SK-N-SH treated with all-trans-retinoic acid at 6 μM for 48 hours (cell line): ENCODE results near the gene SLC13A3.

ENCODE experiments used
- ATAC-seq: fragments of 200-7000 bp; cut with Tn5 transposase; 3 replicates; pipeline ENCODE4 v1.9.1; 2020; ENCODE audit warnings: mild to moderate bottlenecking, moderate library complexity
- BACH2 ChIP-seq: fragments of 250-450 bp; sonication (Bioruptor Pico); IDR thresholded peaks from 2 replicates; pipeline ENCODE4 v1.9.0; 2021; ENCODE audit warnings: mild to moderate bottlenecking, borderline replicate concordance
- CSDC2 ChIP-seq: fragments of 250-450 bp; sonication (Bioruptor Pico); IDR thresholded peaks from 2 replicates; pipeline ENCODE4 v1.5.0; 2020; ENCODE audit warnings: mild to moderate bottlenecking, moderate library complexity
- CSRNP3 ChIP-seq: fragments of 250-450 bp; sonication (Bioruptor Pico); IDR thresholded peaks from 2 replicates; pipeline ENCODE4 v1.5.1; 2021; ENCODE audit warnings: mild to moderate bottlenecking, moderate library complexity
- ESRRG ChIP-seq: fragments of 250-450 bp; sonication (Bioruptor Pico); IDR thresholded peaks from 2 replicates; pipeline ENCODE4 v1.6.1; 2021; ENCODE audit warnings: mild to moderate bottlenecking
- GLIS3 ChIP-seq: fragments of 250-450 bp; sonication (Bioruptor Pico); IDR thresholded peaks from 2 replicates; pipeline ENCODE4 v1.5.0; 2020; ENCODE audit warnings: mild to moderate bottlenecking, moderate library complexity
- ISL1 ChIP-seq: fragments of 250-450 bp; sonication (Bioruptor Pico); IDR thresholded peaks from 2 replicates; pipeline ENCODE4 v2.1.2; 2022; ENCODE audit warnings: mild to moderate bottlenecking, moderate library complexity
- OSR1 ChIP-seq: fragments of 250-450 bp; sonication (Bioruptor Pico); IDR thresholded peaks from 2 replicates; pipeline ENCODE4 v1.8.0; 2022; ENCODE audit warnings: moderate library complexity, mild to moderate bottlenecking, inconsistent platforms
- PATZ1 ChIP-seq: fragments of 250-450 bp; sonication (Bioruptor Pico); IDR thresholded peaks from 2 replicates; pipeline ENCODE4 v1.8.0; 2020; ENCODE audit warnings: mild to moderate bottlenecking, moderate library complexity, borderline replicate concordance
- POU6F1 ChIP-seq: fragments of 250-450 bp; sonication (Bioruptor Pico); IDR thresholded peaks from 2 replicates; pipeline ENCODE4 v1.8.0; 2021; ENCODE audit warnings: low read depth, mild to moderate bottlenecking, moderate library complexity, borderline replicate concordance
- PPARA ChIP-seq: fragments of 250-450 bp; sonication (Bioruptor Pico); IDR thresholded peaks from 2 replicates; pipeline ENCODE4 v1.5.0; 2020; ENCODE audit warnings: mild to moderate bottlenecking, borderline replicate concordance
- TCF4 ChIP-seq: fragments of 250-450 bp; sonication (Bioruptor Pico); IDR thresholded peaks from 2 replicates; pipeline ENCODE4 v1.8.0; 2021; ENCODE audit warnings: mild to moderate bottlenecking, moderate library complexity, borderline replicate concordance
- TSHZ2 ChIP-seq: fragments of 250-450 bp; sonication (Bioruptor Pico); IDR thresholded peaks from 2 replicates; pipeline ENCODE4 v1.5.0; 2020; ENCODE audit warnings: mild to moderate bottlenecking, moderate library complexity
- ZC3H10 ChIP-seq: fragments of 250-450 bp; sonication (Bioruptor Pico); IDR thresholded peaks from 2 replicates; pipeline ENCODE4 v1.5.1; 2021; ENCODE audit warnings: mild to moderate bottlenecking, moderate library complexity
- ZFP3 ChIP-seq: fragments of 250-450 bp; sonication (Bioruptor Pico); IDR thresholded peaks from 2 replicates; pipeline ENCODE4 v1.5.0; 2020; ENCODE audit warnings: mild to moderate bottlenecking, moderate library complexity
- ZFP30 ChIP-seq: fragments of 450-650 bp; formaldehyde crosslinking; IDR thresholded peaks from 2 replicates; pipeline ENCODE4 v1.5.0; 2022; ENCODE audit warnings: mild to moderate bottlenecking, moderate library complexity
- ZNF565 ChIP-seq: fragments of 450-650 bp; formaldehyde crosslinking; conservative IDR thresholded peaks from 2 replicates; pipeline ENCODE4 v1.5.0; 2020; ENCODE audit warnings: low read depth, mild to moderate bottlenecking, moderate library complexity
- ZNF70 ChIP-seq: fragments of 450-650 bp; formaldehyde crosslinking; IDR thresholded peaks from 2 replicates; pipeline ENCODE4 v1.5.0; 2020; ENCODE audit warnings: mild to moderate bottlenecking, moderate library complexity
- ZNF8 ChIP-seq: fragments of 450-650 bp; formaldehyde crosslinking; IDR thresholded peaks from 2 replicates; pipeline ENCODE4 v1.5.0; 2020; ENCODE audit warnings: mild to moderate bottlenecking, moderate library complexity
- TF ChIP-seq, protein P1 (sequence below): fragments of 250-450 bp; sonication (Bioruptor Pico); IDR thresholded peaks from 2 replicates; pipeline ENCODE4 v1.5.1; 2020; ENCODE audit warnings: low read depth, mild to moderate bottlenecking, moderate library complexity

The SLC13A3 gene

DNA sequence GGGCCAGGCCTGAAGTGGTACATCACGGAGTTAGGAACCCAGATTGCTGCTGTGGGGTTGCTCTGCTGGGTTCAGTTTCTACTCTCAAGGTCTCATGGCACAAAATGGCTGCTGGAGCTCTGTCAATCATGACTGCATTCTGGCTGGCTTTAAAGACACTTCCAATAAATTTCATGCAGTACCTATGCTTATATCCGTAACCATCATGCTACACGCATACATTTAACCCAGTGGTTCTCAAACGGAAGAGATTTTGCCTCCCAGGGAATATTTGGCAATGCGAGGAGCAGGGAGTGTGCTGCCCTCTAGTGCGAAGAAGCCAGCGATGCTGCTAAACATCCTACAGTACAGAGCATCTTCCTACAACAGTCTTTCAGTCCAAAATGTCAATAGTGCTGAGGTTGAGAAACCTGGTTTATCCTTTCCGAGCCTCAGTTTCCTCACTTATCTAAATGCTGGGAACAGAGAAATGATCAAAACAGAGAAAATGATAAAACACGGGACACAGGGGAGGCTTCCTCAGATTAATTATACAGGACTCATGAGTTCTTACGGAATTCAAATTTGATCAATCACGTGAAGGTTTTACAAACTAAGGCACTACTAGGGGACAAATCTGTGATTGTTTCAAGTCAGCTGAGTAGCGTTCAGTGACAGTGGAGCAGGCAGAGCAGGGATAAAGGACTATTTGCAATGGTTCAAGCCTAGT, 48.5 kb upstream of the SLC13A3 start:
- TF ChIP-seq CSRNP3 (no peak), POU6F1 (CRISPR knock-in tag) (no peak), BACH2 (CRISPR knock-in tag) (no peak), GLIS3 (CRISPR knock-in tag) (no peak), TSHZ2 (CRISPR knock-in tag) (no peak), OSR1 (CRISPR knock-in tag) (no peak), TCF4 (no peak), ZFP3 (CRISPR knock-in tag) (no peak), ZFP30 (CRISPR knock-in tag) (no peak), PATZ1 (CRISPR knock-in tag) (no peak), ZNF8 (no peak), CSDC2 (no peak), ZNF565 (CRISPR knock-in tag) (no peak), PPARA (no peak), ESRRG (CRISPR knock-in tag) (no peak)
- TF ChIP-seq, protein P1, sequence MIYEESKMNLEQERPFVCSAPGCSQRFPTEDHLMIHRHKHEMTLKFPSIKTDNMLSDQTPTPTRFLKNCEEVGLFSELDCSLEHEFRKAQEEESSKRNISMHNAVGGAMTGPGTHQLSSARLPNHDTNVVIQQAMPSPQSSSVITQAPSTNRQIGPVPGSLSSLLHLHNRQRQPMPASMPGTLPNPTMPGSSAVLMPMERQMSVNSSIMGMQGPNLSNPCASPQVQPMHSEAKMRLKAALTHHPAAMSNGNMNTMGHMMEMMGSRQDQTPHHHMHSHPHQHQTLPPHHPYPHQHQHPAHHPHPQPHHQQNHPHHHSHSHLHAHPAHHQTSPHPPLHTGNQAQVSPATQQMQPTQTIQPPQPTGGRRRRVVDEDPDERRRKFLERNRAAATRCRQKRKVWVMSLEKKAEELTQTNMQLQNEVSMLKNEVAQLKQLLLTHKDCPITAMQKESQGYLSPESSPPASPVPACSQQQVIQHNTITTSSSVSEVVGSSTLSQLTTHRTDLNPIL (CRISPR knock-in tag) = no peak
- TF ChIP-seq, all 23 proteins: peak for 0
- ATAC-seq = peak; percentile 72

DNA sequence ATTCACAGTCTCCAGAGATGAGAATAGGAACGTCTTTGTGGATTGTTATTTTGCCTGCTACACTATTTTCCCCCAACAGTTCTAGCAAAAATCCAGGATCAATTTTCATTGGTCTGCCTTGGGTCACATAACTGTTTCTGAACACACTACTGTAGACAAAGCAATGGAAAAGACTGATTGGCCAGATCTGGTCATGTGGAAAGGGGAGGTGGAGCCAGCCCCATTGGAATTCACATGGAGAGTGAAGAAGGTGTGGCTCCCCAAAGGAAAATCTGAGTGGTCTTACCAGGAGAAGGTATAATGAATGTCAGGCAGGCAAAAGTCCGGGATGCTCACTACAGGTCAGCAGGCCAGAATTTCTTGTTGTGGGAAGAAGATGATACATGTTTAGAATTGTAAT, 47.5 kb upstream of the SLC13A3 start:
- ATAC-seq = no peak
- TF ChIP-seq ZFP30 (CRISPR knock-in tag) (no peak), TCF4 (no peak), BACH2 (CRISPR knock-in tag) (no peak), POU6F1 (CRISPR knock-in tag) (no peak), CSDC2 (no peak), ISL1 (CRISPR knock-in tag) (no peak), ZNF8 (no peak), ZC3H10 (CRISPR knock-in tag) (no peak), ESRRG (CRISPR knock-in tag) (no peak), ZNF565 (CRISPR knock-in tag) (no peak), ZNF70 (CRISPR knock-in tag) (no peak)
